Chondrocyte (in vitro differentiated cells): ENCODE data around the gene MRPL38. TPM values are rescaled to one million over a fixed set of nuclear protein-coding genes. Genes with fewer than 3 reads are reported as not detected.

Experiments
- DNase-seq: peaks from one replicate; pipeline ENCODE4 v3.0.0; 2021; ENCODE audit warnings: mixed read lengths, low spot score
- H3K27ac Mint-ChIP-seq: one replicate; pipeline ENCODE4 v1.8.0; 2021; ENCODE audit warnings: mild to moderate bottlenecking, moderate library complexity, mixed read lengths; ENCODE audit not compliant: unreplicated experiment
- H3K27me3 Mint-ChIP-seq: 2 replicates; pipeline ENCODE4 v1.8.0; 2021; ENCODE audit warnings: low read depth, mixed read lengths
- H3K36me3 Mint-ChIP-seq: 2 replicates; pipeline ENCODE4 v1.8.0; 2021; ENCODE audit warnings: low read depth, mixed read lengths
- H3K4me1 Mint-ChIP-seq: 2 replicates; pipeline ENCODE4 v1.8.0; 2021; ENCODE audit warnings: low read depth, mild to moderate bottlenecking, mixed read lengths
- H3K4me3 Mint-ChIP-seq: one replicate; pipeline ENCODE4 v1.8.0; 2021; ENCODE audit warnings: mild to moderate bottlenecking, moderate library complexity, mixed read lengths; ENCODE audit not compliant: unreplicated experiment
- H3K9me3 Mint-ChIP-seq: 2 replicates; pipeline ENCODE4 v1.8.0; 2021; ENCODE audit warnings: low read depth, mixed read lengths
- total RNA-seq: library from RNA; stranded (reverse); gene quantifications from 3 replicates; pipeline ENCODE4 v1.2.1, GENCODE V29; 2021
- TF ChIP-seq, protein P1 (sequence below): fragments of 200-600 bp; sonication (generic); IDR thresholded peaks from 2 replicates; pipeline ENCODE4 v1.5.0; 2021; ENCODE audit warnings: antibody characterized with exemption, mild to moderate bottlenecking, moderate library complexity

MRPL38 gene
- total RNA-seq, 1 donor from 2014 or later, result 47.4 TPM

DNA sequence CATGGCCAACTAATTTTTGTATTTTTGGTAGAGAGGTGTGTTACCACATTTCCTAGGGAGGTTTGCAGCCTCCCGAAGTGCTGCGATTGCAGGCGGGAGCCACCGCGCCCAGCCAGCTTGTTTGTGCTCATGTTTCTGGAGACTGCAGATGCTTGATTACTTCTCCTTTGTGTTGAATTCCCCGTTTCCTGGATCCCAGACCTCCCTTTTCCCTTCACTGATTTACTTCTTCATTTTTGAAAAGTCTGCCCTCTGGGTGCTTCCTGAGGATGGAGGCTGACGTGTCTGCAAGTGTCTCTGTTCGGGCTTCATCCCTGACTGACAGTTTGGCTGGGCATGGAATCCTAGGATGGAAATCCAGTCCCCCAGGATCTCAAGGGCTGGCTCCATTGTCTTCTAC is 19.3 kb downstream of the MRPL38 start:
- Mint-ChIP-seq H3K9me3 (no peaks in the 10 kb centered on the region), H3K4me1 (no peaks in the 10 kb centered on the region), H3K4me3 (no peak overlapping the region), H3K36me3 (peaks cover 4% of the 10 kb centered on the region), H3K27ac (no peak overlapping the region), H3K27me3 (no peaks in the 10 kb centered on the region)
- TF ChIP-seq, protein P1, sequence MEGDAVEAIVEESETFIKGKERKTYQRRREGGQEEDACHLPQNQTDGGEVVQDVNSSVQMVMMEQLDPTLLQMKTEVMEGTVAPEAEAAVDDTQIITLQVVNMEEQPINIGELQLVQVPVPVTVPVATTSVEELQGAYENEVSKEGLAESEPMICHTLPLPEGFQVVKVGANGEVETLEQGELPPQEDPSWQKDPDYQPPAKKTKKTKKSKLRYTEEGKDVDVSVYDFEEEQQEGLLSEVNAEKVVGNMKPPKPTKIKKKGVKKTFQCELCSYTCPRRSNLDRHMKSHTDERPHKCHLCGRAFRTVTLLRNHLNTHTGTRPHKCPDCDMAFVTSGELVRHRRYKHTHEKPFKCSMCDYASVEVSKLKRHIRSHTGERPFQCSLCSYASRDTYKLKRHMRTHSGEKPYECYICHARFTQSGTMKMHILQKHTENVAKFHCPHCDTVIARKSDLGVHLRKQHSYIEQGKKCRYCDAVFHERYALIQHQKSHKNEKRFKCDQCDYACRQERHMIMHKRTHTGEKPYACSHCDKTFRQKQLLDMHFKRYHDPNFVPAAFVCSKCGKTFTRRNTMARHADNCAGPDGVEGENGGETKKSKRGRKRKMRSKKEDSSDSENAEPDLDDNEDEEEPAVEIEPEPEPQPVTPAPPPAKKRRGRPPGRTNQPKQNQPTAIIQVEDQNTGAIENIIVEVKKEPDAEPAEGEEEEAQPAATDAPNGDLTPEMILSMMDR, result no peak
- DNase-seq, result no peak

DNA sequence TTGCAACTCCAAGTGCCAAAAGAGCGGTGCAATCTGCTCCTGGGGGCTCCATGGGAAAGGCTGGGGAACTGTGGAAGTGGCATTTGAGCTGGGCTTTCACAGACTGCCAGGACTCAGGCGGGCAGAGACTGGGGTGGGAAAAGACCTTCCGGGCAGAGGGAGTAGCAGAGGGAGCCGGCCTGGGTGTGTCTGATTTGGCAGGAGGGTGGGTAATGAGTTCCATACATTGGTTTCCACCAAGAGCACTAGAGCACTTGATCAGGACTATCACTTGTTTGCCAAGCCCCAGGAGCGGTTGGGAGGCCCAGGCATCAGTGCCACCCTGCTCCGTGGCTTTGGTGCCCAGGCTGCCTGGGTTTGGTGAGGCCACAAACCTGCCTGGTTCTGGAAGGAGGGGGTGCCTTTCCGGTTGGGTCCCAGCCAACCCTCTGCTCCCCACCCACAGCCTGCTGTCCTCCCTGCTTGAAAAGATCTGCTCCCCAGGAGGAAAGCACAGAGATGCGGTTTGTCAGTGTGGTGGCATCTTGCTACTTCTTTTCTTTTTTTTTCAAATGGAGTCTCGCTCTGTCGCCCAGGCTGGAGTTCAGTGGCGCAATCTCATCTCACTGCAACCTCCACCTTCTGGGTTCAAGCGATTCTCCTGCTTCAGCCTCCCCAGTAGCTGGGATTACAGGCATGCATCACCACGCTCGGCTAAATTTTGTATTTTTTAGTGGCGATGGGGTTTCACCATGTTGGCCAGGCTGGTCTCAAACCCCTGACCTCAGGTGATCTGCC is 22.8 kb downstream of the MRPL38 start:
- H3K4me1 Mint-ChIP-seq, result peaks cover 11% of the 10 kb centered on the region
- H3K4me3 Mint-ChIP-seq, result no peak overlapping the region
- H3K27ac Mint-ChIP-seq, result no peak overlapping the region
- no peaks in the 10 kb centered on the region for H3K9me3 Mint-ChIP-seq
- H3K27me3 Mint-ChIP-seq, result no peaks in the 10 kb centered on the region
- TF ChIP-seq, protein P1, result no peak
- no peaks in the 10 kb centered on the region for H3K36me3 Mint-ChIP-seq
- no peak for DNase-seq

DNA sequence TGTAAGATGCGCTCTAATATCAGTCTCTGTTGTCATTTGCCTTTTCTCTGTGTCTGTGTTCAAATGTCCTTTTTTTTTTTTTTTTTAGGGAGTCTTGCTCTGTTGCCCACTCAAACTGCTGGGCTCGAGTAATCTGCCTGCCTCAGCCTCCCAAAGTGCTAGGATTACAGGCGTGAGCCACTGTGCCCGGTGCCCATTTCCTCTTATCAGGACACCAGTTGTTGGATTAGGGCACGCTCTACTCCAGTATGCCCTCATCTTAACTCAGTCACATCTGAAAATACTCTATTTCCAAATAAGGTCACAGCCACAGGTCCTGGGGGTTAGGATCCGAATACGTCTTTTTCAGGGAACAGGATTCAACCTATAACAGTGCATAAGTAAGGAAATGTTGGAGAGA is 24.4 kb downstream of the MRPL38 start:
- Mint-ChIP-seq H3K9me3 (no peaks in the 10 kb centered on the region), H3K27me3 (no peaks in the 10 kb centered on the region)
- TF ChIP-seq, protein P1, result no peak

GRCh38 chr17:75878174-75878998 is 26.3 kb downstream of the MRPL38 start, which contains the start of gene TRIM47:
Gene TRIM47, minus strand, starts transcription at chr17:75878581. Its CDS starts 33 bp downstream, at chr17:75878548.
- Mint-ChIP-seq H3K36me3 (peaks cover 3% of the 10 kb centered on the region), H3K27ac (peak within 1 kb of the TSS; percentile 98), H3K9me3 (no peaks in the 10 kb centered on the region), H3K4me1 (peaks cover 43% of the 10 kb centered on the region), H3K4me3 (peak within 1 kb of the TSS; percentile 91), H3K27me3 (no peaks in the 10 kb centered on the region)
- peak; percentile 91 for DNase-seq
- TF ChIP-seq, protein P1, result peak; percentile 40

More for the DNA sequence above, 24.4 kb downstream of the MRPL38 start:
- no peak overlapping the region for H3K27ac Mint-ChIP-seq
- H3K4me1 Mint-ChIP-seq, result peaks cover 27% of the 10 kb centered on the region
- H3K36me3 Mint-ChIP-seq, result no peaks in the 10 kb centered on the region
- no peak for DNase-seq
- no peak overlapping the region for H3K4me3 Mint-ChIP-seq

- H3K27ac Mint-ChIP-seq, result peak overlapping the region; percentile 98
- H3K4me1 Mint-ChIP-seq, result peaks cover 49% of the 10 kb centered on the region
- TF ChIP-seq, protein P1, result peak; percentile 72
- peaks cover 3% of the 10 kb centered on the region for H3K36me3 Mint-ChIP-seq
- peak overlapping the region; percentile 91 for H3K4me3 Mint-ChIP-seq
- no peaks in the 10 kb centered on the region for H3K9me3 Mint-ChIP-seq
- DNase-seq, result peak; percentile 91
- H3K27me3 Mint-ChIP-seq, result no peaks in the 10 kb centered on the region
Observed at GRCh38 chr17:75877752-75878173, 26.9 kb downstream of the MRPL38 start.
